Neural progenitor cell (in vitro differentiated cells): Measurements from ENCODE around the gene CD3D. TPM values are rescaled to one million over a fixed set of nuclear protein-coding genes. Genes with fewer than 3 reads are reported as not detected.

Experiments used
- DNase-seq: peaks from one replicate; pipeline ENCODE4 v3.0.0-alpha.2; 2016; ENCODE audit warnings: low spot score
- H2AFZ ChIP-seq: fragments of 200-600 bp; sonication (generic); replicated peaks from 2 replicates; pipeline ENCODE4 v1.6.1; 2016; ENCODE audit warnings: antibody characterized with exemption
- H3F3A ChIP-seq: fragments of 200-600 bp; sonication (generic); 2 replicates; pipeline ENCODE4 v1.6.1; 2016; ENCODE audit warnings: antibody characterized with exemption, low read depth
- H3K27ac ChIP-seq: fragments of 200-600 bp; sonication (generic); 2 replicates; pipeline ENCODE4 v1.5.1; 2016; ENCODE audit warnings: mild to moderate bottlenecking
- H3K27me3 ChIP-seq: fragments of 200-600 bp; sonication (generic); 2 replicates; pipeline ENCODE4 v1.6.1; 2016; ENCODE audit warnings: mild to moderate bottlenecking, moderate library complexity
- H3K36me3 ChIP-seq: fragments of 200-600 bp; sonication (generic); 2 replicates; pipeline ENCODE4 v1.5.1; 2016
- H3K4me1 ChIP-seq: fragments of 200-600 bp; sonication (generic); 2 replicates; pipeline ENCODE4 v1.6.1; 2016; ENCODE audit warnings: mixed run types
- H3K4me2 ChIP-seq: fragments of 200-600 bp; sonication (generic); 2 replicates; pipeline ENCODE4 v1.6.1; 2016
- H3K4me3 ChIP-seq: fragments of 200-600 bp; sonication (generic); 2 replicates; pipeline ENCODE4 v1.5.1; 2016
- H3K79me2 ChIP-seq: fragments of 200-600 bp; sonication (generic); 2 replicates; pipeline ENCODE4 v1.6.1; 2016; ENCODE audit warnings: low read depth
- H3K9ac ChIP-seq: fragments of 200-600 bp; sonication (generic); 2 replicates; pipeline ENCODE4 v1.6.1; 2016
- H3K9me3 ChIP-seq: fragments of 200-600 bp; sonication (generic); 2 replicates; pipeline ENCODE4 v1.5.1; 2016; ENCODE audit warnings: low read depth
- H4K20me1 ChIP-seq: fragments of 200-600 bp; sonication (generic); 2 replicates; pipeline ENCODE4 v1.6.1; 2016; ENCODE audit warnings: low read depth
- H3K27ac Mint-ChIP-seq: 3 replicates; pipeline ENCODE4 v1.8.0; 2021; ENCODE audit warnings: mixed read lengths
- H3K27me3 Mint-ChIP-seq: 2 replicates; pipeline ENCODE4 v1.8.0; 2022; ENCODE audit warnings: low read depth, mild to moderate bottlenecking, inconsistent platforms, moderate library complexity, mixed read lengths; ENCODE audit not compliant: insufficient read depth
- H3K36me3 Mint-ChIP-seq: 3 replicates; pipeline ENCODE4 v1.8.0; 2021; ENCODE audit warnings: mixed read lengths
- H3K4me1 Mint-ChIP-seq: 3 replicates; pipeline ENCODE4 v1.8.0; 2021; ENCODE audit warnings: mixed read lengths
- H3K4me3 Mint-ChIP-seq: 3 replicates; pipeline ENCODE4 v1.8.0; 2021; ENCODE audit warnings: mild to moderate bottlenecking, moderate library complexity, mixed read lengths
- H3K9me3 Mint-ChIP-seq: 3 replicates; pipeline ENCODE4 v1.8.0; 2020; ENCODE audit warnings: mixed read lengths
- CTCF ChIP-seq: fragments of 200-600 bp; sonication (generic); IDR thresholded peaks from 2 replicates; pipeline ENCODE4 v1.5.1; 2017; ENCODE audit warnings: antibody characterized with exemption, mild to moderate bottlenecking
- EZH2 ChIP-seq: fragments of 200-600 bp; sonication (generic); IDR thresholded peaks from 2 replicates; pipeline ENCODE4 v1.6.1; 2017; ENCODE audit warnings: antibody characterized with exemption, mild to moderate bottlenecking, moderate library complexity
- EZH2phosphoT487 ChIP-seq: fragments of 200-600 bp; sonication (generic); IDR thresholded peaks from 2 replicates; pipeline ENCODE4 v1.6.1; 2017; ENCODE audit warnings: antibody characterized with exemption
- total RNA-seq: library from RNA; depleted of rRNA; stranded (reverse); fragments of >200 nt; gene quantifications from 2 replicates; pipeline ENCODE4 v1.2.3, GENCODE V29; 2015; ENCODE audit warnings: low replicate concordance

CD3D gene
- total RNA-seq, 1 donor from 2014 or later: not detected

- DNase-seq: no peak
- no peaks in the 10 kb centered on the region for H3K79me2 ChIP-seq
- Mint-ChIP-seq H3K4me3 (no peak overlapping the region), H3K27ac (no peak overlapping the region), H3K27me3 (no peaks in the 10 kb centered on the region), H3K9me3 (no peaks in the 10 kb centered on the region), H3K36me3 (peaks cover 10% of the 10 kb centered on the region), H3K4me1 (no peaks in the 10 kb centered on the region)
- H3K9ac ChIP-seq: no peak overlapping the region
- H3K27me3 ChIP-seq: no peaks in the 10 kb centered on the region
- no peaks in the 10 kb centered on the region for H3K4me1 ChIP-seq
- H3F3A ChIP-seq: no peaks in the 10 kb centered on the region
- H3K4me2 ChIP-seq: no peak overlapping the region
- TF ChIP-seq EZH2phosphoT487 (no peak), EZH2 (no peak), CTCF (no peak)
- H4K20me1 ChIP-seq: no peaks in the 10 kb centered on the region
- H3K27ac ChIP-seq: no peak overlapping the region
- H3K9me3 ChIP-seq: no peaks in the 10 kb centered on the region
- no peak overlapping the region for H2AFZ ChIP-seq
- peaks cover 22% of the 10 kb centered on the region for H3K36me3 ChIP-seq
- no peak overlapping the region for H3K4me3 ChIP-seq
These were observed 38.1 kb upstream of the CD3D start for GRCh38 chr11:118380571-118380970.

GRCh38 chr11:118379497-118379896, 37.0 kb upstream of the CD3D start:
- Histone ChIP-seq H2AFZ (no peak overlapping the region), H3K9ac (no peak overlapping the region), H3K4me1 (no peaks in the 10 kb centered on the region), H3K4me2 (no peak overlapping the region), H3K27ac (no peak overlapping the region), H3K79me2 (no peaks in the 10 kb centered on the region), H3K27me3 (no peaks in the 10 kb centered on the region), H4K20me1 (no peaks in the 10 kb centered on the region), H3F3A (no peaks in the 10 kb centered on the region), H3K9me3 (no peaks in the 10 kb centered on the region), H3K4me3 (no peak overlapping the region), H3K36me3 (peaks cover 16% of the 10 kb centered on the region)
- Mint-ChIP-seq H3K4me1 (no peaks in the 10 kb centered on the region), H3K36me3 (peaks cover 7% of the 10 kb centered on the region), H3K4me3 (no peak overlapping the region), H3K27me3 (no peaks in the 10 kb centered on the region), H3K27ac (no peak overlapping the region), H3K9me3 (no peaks in the 10 kb centered on the region)
- DNase-seq: no peak
- TF ChIP-seq CTCF (no peak), EZH2 (no peak), EZH2phosphoT487 (no peak)

GRCh38 chr11:118375978-118376377, 33.5 kb upstream of the CD3D start:
- Mint-ChIP-seq H3K9me3 (no peaks in the 10 kb centered on the region), H3K27ac (no peak overlapping the region), H3K4me1 (no peaks in the 10 kb centered on the region), H3K4me3 (no peak overlapping the region), H3K36me3 (peaks cover 6% of the 10 kb centered on the region), H3K27me3 (no peaks in the 10 kb centered on the region)
- Histone ChIP-seq H3K27me3 (no peaks in the 10 kb centered on the region), H3K79me2 (no peaks in the 10 kb centered on the region), H4K20me1 (no peaks in the 10 kb centered on the region), H3K9ac (no peak overlapping the region), H3K36me3 (peaks cover 16% of the 10 kb centered on the region), H3K4me3 (no peak overlapping the region), H2AFZ (no peak overlapping the region), H3K4me1 (no peaks in the 10 kb centered on the region), H3F3A (no peaks in the 10 kb centered on the region), H3K27ac (no peak overlapping the region), H3K4me2 (no peak overlapping the region), H3K9me3 (no peaks in the 10 kb centered on the region)
- TF ChIP-seq EZH2phosphoT487 (no peak), CTCF (no peak), EZH2 (no peak)
- no peak for DNase-seq

- Histone ChIP-seq H3K27me3 (no peaks in the 10 kb centered on the region), H3K27ac (no peak overlapping the region), H3K4me2 (no peak overlapping the region), H3K9ac (no peak overlapping the region), H2AFZ (no peak overlapping the region), H3F3A (no peaks in the 10 kb centered on the region), H3K4me1 (no peaks in the 10 kb centered on the region), H3K4me3 (no peak overlapping the region), H3K79me2 (no peaks in the 10 kb centered on the region), H4K20me1 (no peaks in the 10 kb centered on the region), H3K9me3 (no peaks in the 10 kb centered on the region), H3K36me3 (peaks cover 14% of the 10 kb centered on the region)
- no peak for DNase-seq
- Mint-ChIP-seq H3K4me1 (no peaks in the 10 kb centered on the region), H3K27ac (no peak overlapping the region), H3K9me3 (no peaks in the 10 kb centered on the region), H3K4me3 (no peak overlapping the region), H3K27me3 (no peaks in the 10 kb centered on the region), H3K36me3 (peaks cover 8% of the 10 kb centered on the region)
- TF ChIP-seq CTCF (no peak), EZH2phosphoT487 (no peak), EZH2 (no peak)
These were observed 32.2 kb upstream of the CD3D start for GRCh38 chr11:118374729-118375128.
